ENCODE data around the gene MBD1. TPM values are rescaled to one million over a fixed set of nuclear protein-coding genes. Genes with fewer than 3 reads are reported as not detected.

Gene MBD1
- total and polyA plus RNA-seq, 2 experiments from 2014 or later = 53.1 to 54.2 TPM

GRCh38 chr18:50276452-50276851, 4.9 kb downstream of the MBD1 start:
- Histone ChIP-seq H3K36me3 (replicated peaks; ENCODE audit: insufficient read depth, low read depth) (no peaks in the 10 kb centered on the region), H3K79me2 (peaks cover 29% of the 10 kb centered on the region)
- 96% methylated on average over 4 of the region's 4 CpGs for WGBS (ENCODE audit: low lambda C conversion rate, missing lambda C conversion rate)

DNA sequence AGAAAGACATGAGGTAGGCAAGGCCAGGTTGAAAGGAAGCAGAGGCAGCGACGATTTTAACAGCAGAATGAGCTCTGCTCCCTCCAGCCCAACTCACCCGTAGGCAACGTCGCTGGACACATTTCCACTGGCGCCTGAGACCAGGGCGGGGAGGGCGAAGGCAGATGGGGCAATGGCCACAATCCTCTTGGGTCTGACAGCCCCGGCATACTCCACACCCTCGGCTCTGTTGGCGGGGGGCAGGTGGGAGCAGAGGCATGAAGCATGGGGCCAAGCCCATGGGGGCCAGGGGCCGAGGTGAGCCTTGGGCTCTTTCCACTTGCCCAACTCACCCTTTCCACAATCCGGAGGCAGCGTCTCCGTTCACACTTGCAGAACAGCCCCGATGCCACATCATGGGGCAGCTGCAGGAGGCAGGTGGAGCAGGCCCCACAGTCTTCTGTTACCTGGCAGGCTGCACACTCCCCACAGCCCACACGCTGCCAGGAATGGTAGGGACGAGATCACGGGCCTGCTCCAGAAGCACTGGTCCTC, 5.8 kb downstream of the MBD1 start:
- peaks cover 16% of the 10 kb centered on the region for H3K4me1 ChIP-seq (ENCODE audit: insufficient read depth)
- no peaks in the 10 kb centered on the region for H3K36me3 ChIP-seq (replicated peaks; ENCODE audit: insufficient read depth, low read depth)
- WGBS (ENCODE audit: low lambda C conversion rate, missing lambda C conversion rate) = 97% methylated on average over 19 of the region's 19 CpGs
- no peak overlapping the region for H3K27ac ChIP-seq
- peaks cover 6% of the 10 kb centered on the region for H4K20me1 ChIP-seq (ENCODE audit: insufficient read depth, poor library complexity, severe bottlenecking)
- no peak overlapping the region for H2AFZ ChIP-seq
- no peaks in the 10 kb centered on the region for H3K9me3 ChIP-seq (ENCODE audit: low read depth)
- H3K4me2 ChIP-seq = no peak overlapping the region
- no peaks in the 10 kb centered on the region for H3K9me2 ChIP-seq (replicated peaks; ENCODE audit: insufficient read depth)
- no peaks in the 10 kb centered on the region for H3K27me3 ChIP-seq
- TF ChIP-seq EZH2phosphoT487 (IDR thresholded peaks at IDR 0.05; ENCODE audit: low read depth, severe bottlenecking, unreplicated experiment) (no peak), EZH2 (IDR thresholded peaks at IDR 0.05; ENCODE audit: borderline replicate concordance) (no peak), CTCF (IDR thresholded peaks at IDR 0.05; ENCODE audit: poor library complexity) (no peak)
- H3K79me2 ChIP-seq = peaks cover 24% of the 10 kb centered on the region
- no peak for DNase-seq (ENCODE audit: low spot score)
- no peak overlapping the region for H3K4me3 ChIP-seq

More at GRCh38 chr18:50276452-50276851, 4.9 kb downstream of the MBD1 start:
- Histone ChIP-seq H3K4me1 (ENCODE audit: insufficient read depth) (peaks cover 16% of the 10 kb centered on the region), H2AFZ (no peak overlapping the region), H3K4me3 (no peak overlapping the region), H3K9me3 (ENCODE audit: low read depth) (no peaks in the 10 kb centered on the region), H4K20me1 (ENCODE audit: insufficient read depth, poor library complexity, severe bottlenecking) (peaks cover 6% of the 10 kb centered on the region), H3K27ac (no peak overlapping the region), H3K4me2 (no peak overlapping the region), H3K9me2 (replicated peaks; ENCODE audit: insufficient read depth) (no peaks in the 10 kb centered on the region), H3K27me3 (no peaks in the 10 kb centered on the region)
- TF ChIP-seq EZH2phosphoT487 (IDR thresholded peaks at IDR 0.05; ENCODE audit: low read depth, severe bottlenecking, unreplicated experiment) = no peak
- no peak for DNase-seq (ENCODE audit: low spot score)

GRCh38 chr18:50274941-50275340, 6.4 kb downstream of the MBD1 start:
- Histone ChIP-seq H3K79me2 (peaks cover 18% of the 10 kb centered on the region), H3K4me2 (no peak overlapping the region), H3K27me3 (no peaks in the 10 kb centered on the region), H3K4me3 (no peak overlapping the region), H3K4me1 (ENCODE audit: insufficient read depth) (peaks cover 11% of the 10 kb centered on the region), H3K9me3 (ENCODE audit: low read depth) (no peaks in the 10 kb centered on the region), H3K9me2 (replicated peaks; ENCODE audit: insufficient read depth) (no peaks in the 10 kb centered on the region), H2AFZ (no peak overlapping the region), H3K36me3 (replicated peaks; ENCODE audit: insufficient read depth, low read depth) (no peaks in the 10 kb centered on the region), H4K20me1 (ENCODE audit: insufficient read depth, poor library complexity, severe bottlenecking) (peaks cover 6% of the 10 kb centered on the region), H3K27ac (no peak overlapping the region)
- TF ChIP-seq EZH2 (IDR thresholded peaks at IDR 0.05; ENCODE audit: borderline replicate concordance) = no peak
- no peak for TF ChIP-seq EZH2phosphoT487 (IDR thresholded peaks at IDR 0.05; ENCODE audit: low read depth, severe bottlenecking, unreplicated experiment)
- TF ChIP-seq CTCF (IDR thresholded peaks at IDR 0.05; ENCODE audit: poor library complexity) = no peak
- WGBS (ENCODE audit: low lambda C conversion rate, missing lambda C conversion rate) = 98% methylated on average over 7 of the region's 10 CpGs
- no peak for DNase-seq (ENCODE audit: low spot score)

GRCh38 chr18:50274044-50274442, 7.3 kb downstream of the MBD1 start:
- H2AFZ ChIP-seq = no peak overlapping the region
- no peak for TF ChIP-seq EZH2 (IDR thresholded peaks at IDR 0.05; ENCODE audit: borderline replicate concordance)
- TF ChIP-seq CTCF (IDR thresholded peaks at IDR 0.05; ENCODE audit: poor library complexity) = no peak
- no peak for TF ChIP-seq EZH2phosphoT487 (IDR thresholded peaks at IDR 0.05; ENCODE audit: low read depth, severe bottlenecking, unreplicated experiment)
- no peaks in the 10 kb centered on the region for H3K9me2 ChIP-seq (replicated peaks; ENCODE audit: insufficient read depth)
- no peak overlapping the region for H3K4me3 ChIP-seq
- peaks cover 9% of the 10 kb centered on the region for H3K79me2 ChIP-seq
- 96% methylated on average over 17 of the region's 17 CpGs for WGBS (ENCODE audit: low lambda C conversion rate, missing lambda C conversion rate)
- no peaks in the 10 kb centered on the region for H3K9me3 ChIP-seq (ENCODE audit: low read depth)
- DNase-seq (ENCODE audit: low spot score) = no peak
- no peak overlapping the region for H3K4me2 ChIP-seq
- H3K4me1 ChIP-seq (ENCODE audit: insufficient read depth) = peaks cover 2% of the 10 kb centered on the region
- no peaks in the 10 kb centered on the region for H3K36me3 ChIP-seq (replicated peaks; ENCODE audit: insufficient read depth, low read depth)
- no peaks in the 10 kb centered on the region for H3K27me3 ChIP-seq
- peaks cover 4% of the 10 kb centered on the region for H4K20me1 ChIP-seq (ENCODE audit: insufficient read depth, poor library complexity, severe bottlenecking)
- H3K27ac ChIP-seq = no peak overlapping the region
